IMR-90 (cell line): ENCODE measurements around the gene GPBAR1. TPM values are rescaled to one million over a fixed set of nuclear protein-coding genes. Genes with fewer than 3 reads are reported as not detected.

Experiments used
- ATAC-seq: fragments of 200-7000 bp; cut with Tn5 transposase; 2 replicates; pipeline ENCODE4 v1.9.1; 2020; ENCODE audit warnings: low read depth, mild to moderate bottlenecking, moderate library complexity
- BruUV-seq: library from RNA; stranded (reverse); fragments of 400-500 nt; replicated peaks from 2 replicates; lab custom pipeline; 2021; lab: Mats Ljungman, UMichigan
- CTCF ChIA-PET: fragments of 300-600 bp; formaldehyde crosslinking; extraction: SDS; loops from one replicate; lab custom pipeline; 2021; ENCODE audit warnings: antibody characterized with exemption; lab: Yijun Ruan, JAX
- POLR2A ChIA-PET: fragments of 300-600 bp; sonication (Branson Sonifier 250); formaldehyde crosslinking; loops from one replicate; lab custom pipeline; 2022; ENCODE audit warnings: antibody characterized with exemption; ENCODE audit not compliant: unreplicated experiment; lab: Charles Lee
- DNase-seq: peaks from one replicate; pipeline ENCODE4 v3.0.0; 2013
- H2AFZ ChIP-seq: replicated peaks from 2 replicates; pipeline ENCODE3; 2013; ENCODE audit warnings: low read length, mild to moderate bottlenecking; ENCODE audit not compliant: poor library complexity
- H2AK5ac ChIP-seq: 2 replicates; pipeline ENCODE4 v1.6.1; 2013; ENCODE audit warnings: low read depth, low read length, inconsistent platforms
- H2AK9ac ChIP-seq: replicated peaks from 2 replicates; pipeline ENCODE3; 2013; ENCODE audit warnings: mild to moderate bottlenecking, low read depth, low read length, moderate library complexity; ENCODE audit not compliant: poor library complexity
- H2BK120ac ChIP-seq: 2 replicates; pipeline ENCODE4 v1.6.1; 2013; ENCODE audit warnings: low read depth, low read length, inconsistent platforms
- H2BK15ac ChIP-seq: 3 replicates; pipeline ENCODE4 v1.6.1; 2013; ENCODE audit warnings: low read depth, low read length, inconsistent platforms
- H2BK20ac ChIP-seq: 2 replicates; pipeline ENCODE4 v1.6.1; 2013; ENCODE audit warnings: low read depth, mild to moderate bottlenecking, inconsistent platforms, low read length, moderate library complexity
- H2BK5ac ChIP-seq: 2 replicates; pipeline ENCODE4 v1.6.1; 2013; ENCODE audit warnings: mild to moderate bottlenecking, low read depth, low read length, inconsistent platforms; ENCODE audit not compliant: poor library complexity, severe bottlenecking
- H3K14ac ChIP-seq: replicated peaks from 2 replicates; pipeline ENCODE4 v1.6.1; 2013; ENCODE audit warnings: low read depth, low read length, inconsistent platforms
- H3K18ac ChIP-seq: 2 replicates; pipeline ENCODE4 v1.6.1; 2013; ENCODE audit warnings: low read depth, low read length, control low read depth
- H3K23ac ChIP-seq: 2 replicates; pipeline ENCODE4 v1.6.1; 2013; ENCODE audit warnings: low read depth, low read length, inconsistent platforms
- H3K27ac ChIP-seq: 2 replicates; pipeline ENCODE4 v1.5.1; 2013; ENCODE audit warnings: mild to moderate bottlenecking, control low read depth, low read length; ENCODE audit not compliant: insufficient read depth
- H3K27me3 ChIP-seq: 2 replicates; pipeline ENCODE4 v1.6.1; 2013; ENCODE audit warnings: low read length; ENCODE audit not compliant: control insufficient read depth, insufficient read depth
- H3K36me3 ChIP-seq: 2 replicates; pipeline ENCODE4 v1.6.1; 2013; ENCODE audit warnings: low read length, mixed read lengths; ENCODE audit not compliant: control insufficient read depth, insufficient read depth
- H3K4ac ChIP-seq: 2 replicates; pipeline ENCODE4 v1.6.1; 2013; ENCODE audit warnings: low read depth, low read length, inconsistent platforms
- H3K4me1 ChIP-seq: 2 replicates; pipeline ENCODE4 v1.6.1; 2013; ENCODE audit warnings: low read length, mixed read lengths; ENCODE audit not compliant: control insufficient read depth, insufficient read depth
- H3K4me2 ChIP-seq: 2 replicates; pipeline ENCODE4 v1.6.1; 2013; ENCODE audit warnings: low read depth, mild to moderate bottlenecking, control low read depth, low read length, moderate library complexity
- H3K4me3 ChIP-seq: 2 replicates; pipeline ENCODE4 v1.5.1; 2013; ENCODE audit warnings: low read depth, mild to moderate bottlenecking, control low read depth, low read length, moderate library complexity; ENCODE audit not compliant: insufficient read depth
- H3K56ac ChIP-seq: 2 replicates; pipeline ENCODE4 v1.6.1; 2013; ENCODE audit warnings: low read length, inconsistent platforms; ENCODE audit not compliant: insufficient read depth; ENCODE audit errors: extremely low read depth
- H3K79me1 ChIP-seq, 2 experiments: 2 replicates each; pipeline ENCODE4 v1.6.1; 2013; ENCODE audit warnings: low read length in 2 of 2, inconsistent platforms in 1 of 2, low read depth in 1 of 2
- H3K9ac ChIP-seq: 2 replicates; pipeline ENCODE4 v1.6.1; 2013; ENCODE audit warnings: low read depth, low read length, control low read depth
- H3K9me1 ChIP-seq: 2 replicates; pipeline ENCODE4 v1.6.1; 2013; ENCODE audit warnings: low read length, inconsistent platforms; ENCODE audit not compliant: insufficient read depth
- H3K9me3 ChIP-seq: 2 replicates; pipeline ENCODE4 v1.6.1; 2013; ENCODE audit warnings: low read length; ENCODE audit not compliant: control insufficient read depth, insufficient read depth
- H4K20me1 ChIP-seq: 2 replicates; pipeline ENCODE4 v1.6.1; 2013; ENCODE audit warnings: low read length, inconsistent platforms; ENCODE audit not compliant: insufficient read depth
- H4K5ac ChIP-seq: 2 replicates; pipeline ENCODE4 v1.6.1; 2013; ENCODE audit warnings: mild to moderate bottlenecking, low read depth, low read length, control low read depth
- H4K8ac ChIP-seq, 2 experiments: 2 replicates each; pipeline ENCODE4 v1.6.1; 2013; ENCODE audit warnings: low read depth in 2 of 2, low read length in 2 of 2, control low read depth in 1 of 2, inconsistent platforms in 1 of 2
- H4K91ac ChIP-seq: 2 replicates; pipeline ENCODE4 v1.6.1; 2013; ENCODE audit warnings: low read depth, low read length, inconsistent platforms; ENCODE audit not compliant: insufficient read depth
- CHD1 ChIP-seq: IDR thresholded peaks from 2 replicates; pipeline ENCODE4 v1.6.1; 2012; ENCODE audit warnings: low read depth, low read length, improper control_type of control experiment
- FOS ChIP-seq: fragments of 150-350 bp; IDR thresholded peaks from 2 replicates; pipeline ENCODE4 v1.6.1; 2016; ENCODE audit warnings: low read depth, low read length
- MXI1 ChIP-seq: IDR thresholded peaks from 2 replicates; pipeline ENCODE4 v1.6.1; 2012; ENCODE audit warnings: low read depth, mild to moderate bottlenecking, low read length, moderate library complexity, borderline replicate concordance
- NFE2L2 ChIP-seq: fragments of 150-350 bp; IDR thresholded peaks from 2 replicates; pipeline ENCODE4 v1.6.1; 2016; ENCODE audit warnings: low read depth, mild to moderate bottlenecking, low read length
- POLR2A ChIP-seq: IDR thresholded peaks from 2 replicates; pipeline ENCODE4 v1.6.1; 2012; ENCODE audit warnings: mild to moderate bottlenecking, low read depth, low read length
- RAD21 ChIP-seq: IDR thresholded peaks from 2 replicates; pipeline ENCODE4 v1.6.1; 2012; ENCODE audit warnings: low read length, improper control_type of control experiment
- RCOR1 ChIP-seq: IDR thresholded peaks from 2 replicates; pipeline ENCODE4 v1.6.1; 2012; ENCODE audit warnings: mild to moderate bottlenecking, low read length, improper control_type of control experiment; ENCODE audit not compliant: insufficient replicate concordance
- SMC3 ChIP-seq: fragments of 150-350 bp; IDR thresholded peaks from 2 replicates; pipeline ENCODE4 v1.6.1; 2016; ENCODE audit warnings: low read depth, mild to moderate bottlenecking, antibody characterized with exemption, low read length, moderate library complexity
- WGBS, 2 experiments: methylation state at CpG; one replicate each; pipeline versions ENCODE4 v1.1.5 to v1.1.7; 2013; ENCODE audit warnings: missing lambda C conversion rate in 2 of 2; ENCODE audit not compliant: insufficient read length in 1 of 2; ENCODE audit errors: extremely low coverage in 2 of 2; 5-methylcytosine and 5-hydroxymethylcytosine counted together
- dilution Hi-C: fragments of 300-500 bp; cut with HindIII; formaldehyde crosslinking; loops from one replicate; pipeline ENCODE4 v1.14.3; 2018; ENCODE audit warnings: low sequenced_read_pairs; ENCODE audit not compliant: unreplicated experiment
- in situ Hi-C: fragments of 300-500 bp; cut with MboI; formaldehyde crosslinking; loops from 3 replicates; pipeline ENCODE4 v1.14.3; 2019; ENCODE audit warnings: low sequenced_read_pairs, inconsistent platforms, mixed read lengths
- intact Hi-C: fragments of 100-400 bp; cut with micrococcal nuclease; formaldehyde crosslinking; loops from 2 replicates; pipeline ENCODE4 v1.10.0; 2022
- polyA plus RNA-seq, 3 experiments: library from polyadenylated mRNA; depleted of rRNA; stranded (reverse); fragments of >200 nt; gene quantifications; 2 replicates each; pipeline ENCODE4 v1.2.3, GENCODE V29; 2012; ENCODE audit warnings: low replicate concordance in 1 of 3
- total RNA-seq: library from RNA; depleted of rRNA; stranded (reverse); fragments of >200 nt; gene quantifications from 2 replicates; pipeline ENCODE4 v1.2.3, GENCODE V29; 2012
- TF ChIP-seq, protein P1 (sequence below): fragments of 150-350 bp; IDR thresholded peaks from 2 replicates; pipeline ENCODE4 v1.6.1; 2017; ENCODE audit warnings: mild to moderate bottlenecking, antibody characterized with exemption, low read length, low read depth
- TF ChIP-seq, protein P2 (sequence below): conservative IDR thresholded peaks from 2 replicates; pipeline ENCODE4 v1.5.1; 2012; ENCODE audit warnings: mild to moderate bottlenecking, low read depth, low read length, improper control_type of control experiment
- TF ChIP-seq, protein P3 (sequence below): fragments of 150-350 bp; IDR thresholded peaks from 2 replicates; pipeline ENCODE4 v1.6.1; 2016; ENCODE audit warnings: low read depth, mild to moderate bottlenecking, low read length, moderate library complexity, borderline replicate concordance

The GPBAR1 gene
- total and polyA plus RNA-seq, 2 of the 4 experiments (the other 2 are of a cell fraction): under 0.01 to 0.21 TPM

DNA sequence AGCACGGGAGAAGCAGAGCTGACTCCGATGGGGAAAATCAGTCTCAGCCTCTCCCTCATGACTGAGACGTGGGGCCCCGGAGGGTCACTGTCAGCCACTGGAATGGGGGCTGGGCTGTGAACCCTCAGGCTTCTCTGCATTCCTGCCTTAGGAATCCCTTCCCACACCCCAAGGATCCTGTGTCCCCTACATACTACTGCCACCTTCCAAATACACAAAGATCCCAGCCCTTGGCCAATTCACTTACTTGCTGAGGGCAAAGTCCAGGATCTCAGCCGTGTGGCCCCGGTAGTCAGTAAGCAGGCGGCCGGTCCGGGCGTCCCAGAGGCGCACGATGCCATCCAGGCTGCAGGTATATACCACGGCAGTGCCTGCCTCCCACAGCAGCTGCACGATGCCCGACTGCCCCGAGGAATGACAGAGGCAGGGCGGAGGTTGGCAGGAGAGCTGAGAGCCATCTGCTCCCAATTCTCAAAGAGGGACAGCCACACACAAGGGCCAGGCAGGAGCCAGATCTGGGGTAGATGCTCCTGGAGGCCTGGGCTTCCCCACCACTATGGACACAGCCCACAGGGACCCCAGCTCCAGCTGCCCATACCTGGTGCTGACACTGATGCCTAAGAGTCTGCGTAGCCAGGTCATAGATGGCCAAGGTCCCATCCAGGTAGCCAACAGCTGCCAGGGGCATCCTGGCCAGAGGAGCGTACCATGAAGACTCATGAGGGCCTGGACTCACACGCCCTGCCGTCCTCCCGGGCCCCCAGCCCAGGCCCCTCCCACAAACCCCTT, 4.2 kb downstream of the GPBAR1 start:
- H3K4me3 ChIP-seq: no peak overlapping the region
- ATAC-seq (no peak), DNase-seq (no peak)
- H3K14ac ChIP-seq: no peak overlapping the region
- no peak overlapping the region for H2BK20ac ChIP-seq
- H3K23ac ChIP-seq: no peak overlapping the region
- no peak overlapping the region for H3K9ac ChIP-seq
- ChIA-PET CTCF (no interaction called here), POLR2A (no interaction called here)
- H2AFZ ChIP-seq: no peak overlapping the region
- 92% methylated on average over 10 of the region's 22 CpGs; no CpG with 5 or more reads in 1 of the 2 experiments for WGBS, 2 experiments
- H4K20me1 ChIP-seq: peaks cover 9% of the 10 kb centered on the region; the same call in 1 of the 2 replicates
- no peak overlapping the region for H2BK120ac ChIP-seq
- H4K8ac ChIP-seq: no peak overlapping the region
- H3K79me1 ChIP-seq: peaks cover 11 to 17% of the 10 kb centered on the region in 2 experiments
- dilution Hi-C loops (no loop called here), in situ Hi-C loops (no loop called here), intact Hi-C loops (no loop called here)
- H3K27ac ChIP-seq: no peak overlapping the region
- TSS peak; percentile 62 for BruUV-seq
- no peak overlapping the region for H3K4me2 ChIP-seq
- H3K9me3 ChIP-seq: no peaks in the 10 kb centered on the region
- peaks cover 3% of the 10 kb centered on the region for H3K4me1 ChIP-seq
- no peak overlapping the region for H3K18ac ChIP-seq
- no peak overlapping the region for H2BK15ac ChIP-seq
- peaks cover 3% of the 10 kb centered on the region; the same call in 1 of the 2 replicates for H3K9me1 ChIP-seq
- no peak overlapping the region for H2AK5ac ChIP-seq
- H3K4ac ChIP-seq: no peak overlapping the region
- TF ChIP-seq, protein P1, sequence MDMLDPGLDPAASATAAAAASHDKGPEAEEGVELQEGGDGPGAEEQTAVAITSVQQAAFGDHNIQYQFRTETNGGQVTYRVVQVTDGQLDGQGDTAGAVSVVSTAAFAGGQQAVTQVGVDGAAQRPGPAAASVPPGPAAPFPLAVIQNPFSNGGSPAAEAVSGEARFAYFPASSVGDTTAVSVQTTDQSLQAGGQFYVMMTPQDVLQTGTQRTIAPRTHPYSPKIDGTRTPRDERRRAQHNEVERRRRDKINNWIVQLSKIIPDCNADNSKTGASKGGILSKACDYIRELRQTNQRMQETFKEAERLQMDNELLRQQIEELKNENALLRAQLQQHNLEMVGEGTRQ: no peak
- TF ChIP-seq, protein P2, sequence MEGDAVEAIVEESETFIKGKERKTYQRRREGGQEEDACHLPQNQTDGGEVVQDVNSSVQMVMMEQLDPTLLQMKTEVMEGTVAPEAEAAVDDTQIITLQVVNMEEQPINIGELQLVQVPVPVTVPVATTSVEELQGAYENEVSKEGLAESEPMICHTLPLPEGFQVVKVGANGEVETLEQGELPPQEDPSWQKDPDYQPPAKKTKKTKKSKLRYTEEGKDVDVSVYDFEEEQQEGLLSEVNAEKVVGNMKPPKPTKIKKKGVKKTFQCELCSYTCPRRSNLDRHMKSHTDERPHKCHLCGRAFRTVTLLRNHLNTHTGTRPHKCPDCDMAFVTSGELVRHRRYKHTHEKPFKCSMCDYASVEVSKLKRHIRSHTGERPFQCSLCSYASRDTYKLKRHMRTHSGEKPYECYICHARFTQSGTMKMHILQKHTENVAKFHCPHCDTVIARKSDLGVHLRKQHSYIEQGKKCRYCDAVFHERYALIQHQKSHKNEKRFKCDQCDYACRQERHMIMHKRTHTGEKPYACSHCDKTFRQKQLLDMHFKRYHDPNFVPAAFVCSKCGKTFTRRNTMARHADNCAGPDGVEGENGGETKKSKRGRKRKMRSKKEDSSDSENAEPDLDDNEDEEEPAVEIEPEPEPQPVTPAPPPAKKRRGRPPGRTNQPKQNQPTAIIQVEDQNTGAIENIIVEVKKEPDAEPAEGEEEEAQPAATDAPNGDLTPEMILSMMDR: no peak
- TF ChIP-seq SMC3 (no peak), POLR2A (no peak), CHD1 (no peak), RAD21 (no peak), FOS (no peak), RCOR1 (no peak), MXI1 (no peak), NFE2L2 (no peak)
- TF ChIP-seq, protein P3, sequence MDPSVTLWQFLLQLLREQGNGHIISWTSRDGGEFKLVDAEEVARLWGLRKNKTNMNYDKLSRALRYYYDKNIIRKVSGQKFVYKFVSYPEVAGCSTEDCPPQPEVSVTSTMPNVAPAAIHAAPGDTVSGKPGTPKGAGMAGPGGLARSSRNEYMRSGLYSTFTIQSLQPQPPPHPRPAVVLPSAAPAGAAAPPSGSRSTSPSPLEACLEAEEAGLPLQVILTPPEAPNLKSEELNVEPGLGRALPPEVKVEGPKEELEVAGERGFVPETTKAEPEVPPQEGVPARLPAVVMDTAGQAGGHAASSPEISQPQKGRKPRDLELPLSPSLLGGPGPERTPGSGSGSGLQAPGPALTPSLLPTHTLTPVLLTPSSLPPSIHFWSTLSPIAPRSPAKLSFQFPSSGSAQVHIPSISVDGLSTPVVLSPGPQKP: no peak
- H3K27me3 ChIP-seq: no peaks in the 10 kb centered on the region
- H2BK5ac ChIP-seq: no peak overlapping the region
- peaks cover 41% of the 10 kb centered on the region for H3K36me3 ChIP-seq
- no peak overlapping the region for H3K56ac ChIP-seq
- no peak overlapping the region for H2AK9ac ChIP-seq
- no peak overlapping the region for H4K91ac ChIP-seq
- H4K5ac ChIP-seq: no peak overlapping the region
